Stimulated activated CD8-positive, alpha-beta memory T cell treated with anti-CD3 and anti-CD28 coated beads, Interleukin-12 subunit alpha, Interleukin-12 subunit beta, amount 100 ng/mL, for 24 hours (primary cell): ENCODE measurements around the gene PEX12.
"Not testable (repeated sequence)": the region's sequence is repeated elsewhere in the genome, so short reads cannot be mapped to it uniquely, and the experiment has no call there.

ENCODE experiments used
- DNase-seq: peaks from one replicate; pipeline ENCODE4 v3.0.0-alpha.2; 2020; ENCODE audit errors: extremely low read depth

Gene PEX12

DNA sequence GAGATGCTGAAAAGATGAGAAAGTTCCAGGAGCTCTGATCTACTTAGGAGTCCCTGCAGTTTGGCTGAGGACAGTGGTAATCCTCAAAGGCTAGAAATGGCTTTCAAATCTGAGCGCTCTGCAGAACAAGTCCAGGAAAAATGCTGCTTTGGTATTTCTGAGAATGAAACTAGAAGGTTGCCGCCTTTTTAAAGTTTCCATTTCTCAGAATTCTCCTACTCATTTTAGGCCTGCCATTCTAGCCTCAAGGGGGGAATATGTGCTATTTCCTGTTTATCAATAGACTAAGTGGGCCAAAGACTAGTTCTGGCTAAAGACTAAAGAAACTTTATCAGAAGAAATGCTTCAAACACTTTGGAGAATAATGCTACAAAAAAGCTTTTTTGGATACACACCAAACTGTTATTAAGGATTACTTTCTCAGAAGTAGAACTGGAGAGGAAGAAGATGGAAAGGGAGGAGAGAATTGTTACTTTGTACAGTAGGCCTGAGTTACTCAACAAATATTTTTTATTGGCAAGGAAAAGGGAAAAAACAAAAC lies 40.7 kb downstream of the PEX12 start, which contains the start of gene SLFN12L:
TSS of gene SLFN12L (minus strand) at position 78 of the 541 bp plus-strand sequence. CDS start 15,314 bp downstream, outside the sequence.
- no peak for DNase-seq

DNA sequence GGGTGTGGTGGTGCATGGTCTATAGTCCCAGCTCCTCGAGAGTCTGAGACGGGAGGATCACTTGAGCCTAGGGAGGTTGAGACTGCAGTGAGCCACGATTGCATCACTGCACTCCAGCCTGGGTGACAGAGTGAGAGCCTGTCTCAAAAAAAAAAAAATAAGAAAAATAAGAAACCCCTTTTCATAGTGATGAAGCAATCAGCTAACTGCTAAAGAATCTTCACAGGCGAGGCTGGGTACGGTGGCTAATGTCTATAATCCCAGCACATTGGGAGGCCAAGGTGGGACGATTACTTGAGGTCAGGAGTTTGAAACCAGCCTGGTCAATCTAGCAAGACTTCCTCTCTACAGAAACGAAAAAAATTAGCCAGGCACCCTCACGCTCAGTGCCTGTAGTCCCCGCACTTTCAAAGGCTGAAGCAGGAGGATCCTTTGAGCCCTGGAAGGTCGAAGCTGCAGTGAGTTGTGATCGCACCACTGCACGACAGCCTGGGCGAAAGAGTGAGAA lies 41.7 kb downstream of the PEX12 start:
- DNase-seq: no peak

DNA sequence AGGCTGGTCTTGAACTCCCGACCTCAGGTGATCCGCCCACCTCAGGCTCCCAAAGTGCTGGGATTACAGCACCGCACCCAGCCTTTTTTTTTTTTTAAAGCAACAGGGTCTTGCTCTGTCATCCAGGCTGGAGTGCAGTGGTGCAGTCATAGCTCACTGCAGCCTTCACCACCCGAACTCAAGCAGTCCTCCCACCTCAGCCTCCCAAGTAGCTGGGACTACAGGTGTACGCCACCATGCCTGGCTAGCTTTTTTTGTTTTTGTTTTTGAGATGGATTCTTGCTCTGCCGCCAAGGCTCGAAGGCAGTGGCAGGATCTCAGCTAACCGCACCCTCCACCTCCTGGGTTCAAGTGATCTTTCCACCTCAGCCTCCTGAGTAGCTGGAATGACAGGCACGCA lies 43.0 kb downstream of the PEX12 start:
- DNase-seq: not testable (repeated sequence)

DNA sequence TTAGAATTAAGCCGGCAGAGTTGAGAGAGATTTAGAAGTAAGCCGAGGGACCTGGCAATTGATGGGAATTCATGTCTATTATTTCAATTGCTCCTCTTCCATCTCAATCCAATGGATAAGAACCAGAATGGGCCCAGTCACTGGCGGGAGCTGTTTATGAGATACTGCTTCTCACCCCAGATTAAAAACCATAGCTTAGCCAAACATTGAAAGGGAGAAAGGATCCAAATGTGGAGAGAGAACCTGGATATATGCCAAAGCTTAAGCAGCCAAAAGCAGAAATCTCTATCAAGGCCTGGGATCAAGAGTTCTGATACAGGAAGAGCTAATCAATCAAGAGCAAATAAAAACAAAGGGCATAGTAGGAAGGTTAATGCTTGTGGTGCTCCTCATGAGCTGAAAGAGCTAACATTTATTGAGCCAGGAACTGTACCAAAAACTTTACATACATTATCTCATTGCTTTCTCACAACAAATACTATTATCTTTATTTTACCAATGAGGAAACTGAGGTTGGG lies 43.7 kb downstream of the PEX12 start:
- DNase-seq: no peak

DNA sequence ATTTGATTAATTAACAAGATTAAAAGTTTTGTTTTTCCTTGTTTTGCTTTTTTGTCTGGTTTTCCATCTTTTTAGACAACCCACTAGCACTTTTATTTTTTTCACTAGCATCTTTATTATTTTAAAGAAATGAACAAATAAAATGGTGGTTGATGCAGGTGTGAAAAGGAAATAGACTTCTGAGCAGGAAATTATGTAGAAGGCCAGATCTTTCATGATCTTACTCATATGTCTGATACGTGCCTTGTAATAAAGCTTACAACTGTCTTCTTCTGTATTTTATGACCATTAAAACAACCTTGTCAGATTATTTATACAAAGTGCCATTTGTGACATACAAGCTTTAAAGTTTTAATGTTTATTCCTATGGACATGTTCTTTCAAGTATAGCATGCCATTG lies 47.2 kb downstream of the PEX12 start:
- no peak for DNase-seq

DNA sequence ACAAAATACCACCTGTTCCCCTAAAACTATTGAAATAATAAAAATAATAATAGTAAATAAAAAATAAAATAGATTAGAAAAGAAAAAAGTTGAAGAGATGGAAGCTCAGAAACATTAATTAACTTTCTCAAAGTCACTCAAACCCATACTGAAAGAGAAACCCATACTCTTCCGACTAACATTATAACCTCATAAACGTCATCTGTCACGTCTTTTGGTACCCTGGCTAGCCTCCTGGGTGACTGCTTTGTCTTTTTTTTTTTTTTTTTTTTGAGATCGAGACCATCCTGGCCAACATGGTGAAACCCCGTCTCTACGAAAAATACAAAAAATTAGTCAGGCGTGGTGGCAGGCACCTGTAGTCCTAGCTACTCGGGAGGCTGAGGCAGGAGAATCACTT lies 48.5 kb downstream of the PEX12 start:
- no peak for DNase-seq

DNA sequence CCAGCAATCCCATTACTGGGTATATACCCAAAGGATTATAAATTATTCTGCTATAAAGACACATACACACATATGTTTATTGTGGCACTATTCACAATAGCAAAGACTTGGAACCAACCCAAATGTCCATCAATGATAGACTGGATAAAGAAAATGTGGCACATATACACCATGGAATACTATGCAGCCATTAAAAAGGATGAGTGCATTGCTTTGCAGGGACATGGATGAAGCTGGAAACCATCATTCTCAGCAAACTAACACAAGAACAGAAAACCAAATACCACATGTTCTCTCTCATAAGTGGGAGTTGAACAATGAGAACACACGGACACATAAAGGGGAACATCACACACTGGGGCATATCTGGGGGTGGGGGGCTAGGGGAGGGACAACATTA lies 49.0 kb downstream of the PEX12 start:
- DNase-seq: not testable (repeated sequence)
